Neural cell (in vitro differentiated cells): Measurements from ENCODE around the gene GPSM3. TPM values are rescaled to one million over a fixed set of nuclear protein-coding genes. Genes with fewer than 3 reads are reported as not detected.

Experiments
- H2AFZ ChIP-seq: fragments of 200-600, 300-800 bp; sonication (generic), shearing (Covaris generic); 2 replicates; pipeline ENCODE4 v1.6.0; 2014; ENCODE audit warnings: low read depth, mild to moderate bottlenecking, antibody characterized with exemption, low read length, moderate library complexity
- H3F3A ChIP-seq: fragments of 200-600 bp; shearing (Covaris generic); 2 replicates; pipeline ENCODE4 v1.6.1; 2016; ENCODE audit warnings: mild to moderate bottlenecking, moderate library complexity, mixed read lengths, antibody characterized with exemption, low read length; ENCODE audit not compliant: insufficient read depth, poor library complexity, severe bottlenecking
- H3K27ac ChIP-seq: fragments of 200-600, 300-800 bp; sonication (generic), shearing (Covaris generic); 2 replicates; pipeline ENCODE4 v1.5.1; 2014; ENCODE audit warnings: mild to moderate bottlenecking, low read length, moderate library complexity
- H3K27me3 ChIP-seq: fragments of 300-800, 200-600 bp; sonication (generic), shearing (Covaris generic); 2 replicates; pipeline ENCODE4 v1.6.0; 2014; ENCODE audit warnings: mild to moderate bottlenecking, low read depth, low read length, moderate library complexity; ENCODE audit not compliant: insufficient read depth
- H3K36me3 ChIP-seq: fragments of 300-800, 200-600 bp; sonication (generic), shearing (Covaris generic); 2 replicates; pipeline ENCODE4 v1.5.1; 2014; ENCODE audit warnings: mild to moderate bottlenecking, antibody characterized with exemption, low read length, moderate library complexity; ENCODE audit not compliant: insufficient read depth
- H3K4me2 ChIP-seq: fragments of 300-800, 200-600 bp; sonication (generic), shearing (Covaris generic); 2 replicates; pipeline ENCODE4 v1.6.0; 2014; ENCODE audit warnings: mild to moderate bottlenecking, low read length
- H3K4me3 ChIP-seq: fragments of 300-800, 200-600 bp; sonication (generic), shearing (Covaris generic); 2 replicates; pipeline ENCODE4 v1.5.1; 2014; ENCODE audit warnings: mild to moderate bottlenecking, low read length, moderate library complexity
- H3K79me2 ChIP-seq: fragments of 200-600 bp; shearing (Covaris generic); replicated peaks from 2 replicates; pipeline ENCODE4 v1.6.0; 2014; ENCODE audit warnings: mild to moderate bottlenecking, low read length, moderate library complexity; ENCODE audit not compliant: insufficient read depth
- H3K9ac ChIP-seq: fragments of 300-800, 200-600 bp; sonication (generic), shearing (Covaris generic); 2 replicates; pipeline ENCODE4 v1.6.1; 2016; ENCODE audit warnings: mild to moderate bottlenecking, low read length, mixed read lengths
- H3K9me2 ChIP-seq: fragments of 200-600 bp; shearing (Covaris generic); 2 replicates; pipeline ENCODE4 v1.6.1; 2016; ENCODE audit warnings: mild to moderate bottlenecking, low read length, mixed read lengths; ENCODE audit not compliant: insufficient read depth
- H3K9me3 ChIP-seq: fragments of 200-600, 300-800 bp; sonication (generic), shearing (Covaris generic); 2 replicates; pipeline ENCODE4 v1.6.1; 2016; ENCODE audit warnings: mild to moderate bottlenecking, mixed run types, low read length, moderate library complexity, mixed read lengths
- H4K20me1 ChIP-seq: fragments of 200-600 bp; shearing (Covaris generic); 2 replicates; pipeline ENCODE4 v1.6.1; 2016; ENCODE audit warnings: mild to moderate bottlenecking, mixed run types; ENCODE audit not compliant: insufficient read depth
- CTCF ChIP-seq: fragments of 450-650 bp; IDR thresholded peaks from 2 replicates; pipeline ENCODE4 v1.5.1; 2014; ENCODE audit warnings: antibody characterized with exemption, mild to moderate bottlenecking, moderate library complexity; ENCODE audit not compliant: poor library complexity, severe bottlenecking
- EP300 ChIP-seq: fragments of 450-650 bp; conservative IDR thresholded peaks from 2 replicates; pipeline ENCODE4 v1.6.1; 2014; ENCODE audit warnings: antibody characterized with exemption, mild to moderate bottlenecking, moderate library complexity; ENCODE audit not compliant: poor library complexity, severe bottlenecking
- EZH2 ChIP-seq: fragments of 200-600, 300-800 bp; shearing (Covaris generic), sonication (generic); IDR thresholded peaks from 2 replicates; pipeline ENCODE4 v1.6.1; 2014; ENCODE audit warnings: antibody characterized with exemption, low read length, borderline replicate concordance, mild to moderate bottlenecking; ENCODE audit not compliant: insufficient read depth, poor library complexity, severe bottlenecking
- MXI1 ChIP-seq: fragments of 450-650 bp; conservative IDR thresholded peaks from 2 replicates; pipeline ENCODE4 v1.6.1; 2014; ENCODE audit warnings: antibody characterized with exemption, mild to moderate bottlenecking; ENCODE audit not compliant: poor library complexity, severe bottlenecking
- POLR2AphosphoS5 ChIP-seq: IDR thresholded peaks from 2 replicates; pipeline ENCODE4 v1.6.1; 2012
- RAD21 ChIP-seq: fragments of 450-650 bp; conservative IDR thresholded peaks from 2 replicates; pipeline ENCODE4 v1.6.1; 2014; ENCODE audit warnings: antibody characterized with exemption, mild to moderate bottlenecking, moderate library complexity
- REST ChIP-seq: IDR thresholded peaks from 2 replicates; pipeline ENCODE4 v1.6.1; 2012; ENCODE audit warnings: borderline replicate concordance
- SMC3 ChIP-seq: fragments of 450-650 bp; conservative IDR thresholded peaks from 2 replicates; pipeline ENCODE4 v1.6.1; 2014; ENCODE audit warnings: antibody characterized with exemption, mild to moderate bottlenecking, moderate library complexity; ENCODE audit not compliant: poor library complexity
- TAF1 ChIP-seq: IDR thresholded peaks from 2 replicates; pipeline ENCODE4 v1.6.1; 2012; ENCODE audit warnings: low read depth
- polyA plus RNA-seq: library from polyadenylated mRNA; depleted of rRNA; stranded (reverse); fragments of >200 nt; gene quantifications from 2 replicates; pipeline ENCODE4 v1.2.3, GENCODE V29; 2014

Gene GPSM3
- polyA plus RNA-seq, 1 donor from 2014 or later, result 1.2 TPM

- H3K4me2 ChIP-seq, result no peak overlapping the region
- no peak overlapping the region for H3K27ac ChIP-seq
- H3K9me2 ChIP-seq, result no peaks in the 10 kb centered on the region
- H3K27me3 ChIP-seq, result no peaks in the 10 kb centered on the region
- no peaks in the 10 kb centered on the region for H3K9me3 ChIP-seq
- no peak for TF ChIP-seq REST
- TF ChIP-seq TAF1, result no peak
- TF ChIP-seq CTCF, result no peak
- TF ChIP-seq SMC3, result no peak
- TF ChIP-seq MXI1, result no peak
- TF ChIP-seq EP300, result no peak
- TF ChIP-seq EZH2, result no peak
- TF ChIP-seq RAD21, result no peak
- TF ChIP-seq POLR2AphosphoS5, result no peak
- no peak overlapping the region for H2AFZ ChIP-seq
- no peak overlapping the region for H3K4me3 ChIP-seq
- H3K79me2 ChIP-seq, result no peaks in the 10 kb centered on the region
- H3F3A ChIP-seq, result no peaks in the 10 kb centered on the region
- no peaks in the 10 kb centered on the region for H4K20me1 ChIP-seq
- no peak overlapping the region for H3K9ac ChIP-seq
- H3K36me3 ChIP-seq, result no peaks in the 10 kb centered on the region
Observed at GRCh38 chr6:32210191-32210601, 17.8 kb upstream of the GPSM3 start.

- Histone ChIP-seq H4K20me1 (no peaks in the 10 kb centered on the region), H3K4me3 (no peak overlapping the region), H3K9me2 (no peaks in the 10 kb centered on the region), H3K27me3 (no peaks in the 10 kb centered on the region), H3K9ac (no peak overlapping the region), H3K4me2 (no peak overlapping the region), H3K79me2 (no peaks in the 10 kb centered on the region), H3K9me3 (no peaks in the 10 kb centered on the region), H3F3A (no peaks in the 10 kb centered on the region), H3K27ac (no peak overlapping the region), H2AFZ (no peak overlapping the region), H3K36me3 (no peaks in the 10 kb centered on the region)
- TF ChIP-seq EP300, result no peak
- TF ChIP-seq SMC3, result no peak
- TF ChIP-seq TAF1, result no peak
- no peak for TF ChIP-seq EZH2
- no peak for TF ChIP-seq MXI1
- TF ChIP-seq POLR2AphosphoS5, result no peak
- TF ChIP-seq REST, result no peak
- no peak for TF ChIP-seq RAD21
- no peak for TF ChIP-seq CTCF
Observed at GRCh38 chr6:32208996-32209395, 16.6 kb upstream of the GPSM3 start.
